Stimulated activated CD8-positive, alpha-beta memory T cell treated with anti-CD3 and anti-CD28 coated beads, Interleukin-7, amount 100 ng/mL, for 24 hours (primary cell): Measurements from ENCODE around the gene CEMIP2.
"Not testable (repeated sequence)": the region's sequence is repeated elsewhere in the genome, so short reads cannot be mapped to it uniquely, and the experiment has no call there.

Experiments
- DNase-seq: peaks from one replicate; pipeline ENCODE4 v3.0.0-alpha.2; 2020; ENCODE audit warnings: low read depth

CEMIP2 gene

DNA sequence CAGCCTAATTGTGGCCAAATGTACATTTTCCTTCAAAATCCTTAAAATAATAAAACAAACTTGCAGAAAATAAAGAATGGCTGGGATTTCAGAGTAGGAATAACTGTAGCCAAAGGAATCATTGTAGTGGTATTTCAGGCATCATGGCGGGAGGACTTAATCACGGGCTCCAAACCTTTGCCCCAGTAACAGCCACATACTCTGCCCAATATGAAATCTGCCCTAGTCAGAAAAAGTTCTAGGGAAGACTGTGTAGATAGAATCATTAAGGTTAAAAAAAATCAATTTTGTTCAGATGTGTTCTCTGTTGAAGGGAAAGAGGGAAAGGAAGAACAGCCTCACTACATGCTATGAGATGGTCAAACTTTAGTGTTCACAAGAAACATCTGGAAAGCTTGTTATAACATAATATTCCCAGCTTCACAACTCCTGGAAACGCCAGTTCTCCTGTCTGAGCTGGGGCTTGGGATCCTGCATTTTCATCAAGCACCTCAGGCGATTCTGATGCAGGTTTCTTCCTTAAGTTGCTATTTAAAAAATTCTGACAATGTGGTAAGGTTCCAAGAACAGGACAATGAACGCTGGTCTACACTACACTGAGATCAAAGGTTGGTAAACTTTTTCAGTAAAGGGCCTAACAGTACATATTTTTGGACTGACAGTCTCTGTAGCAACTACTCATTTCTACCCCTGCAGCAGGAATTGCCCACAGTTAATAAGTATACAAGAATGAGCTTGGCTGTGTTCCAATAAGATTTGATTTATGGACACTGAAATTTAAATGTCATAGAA, 87.9 kb downstream of the CEMIP2 start:
- DNase-seq = no peak

GRCh38 chr9:71678999-71679398, 89.3 kb downstream of the CEMIP2 start:
- no peak for DNase-seq

GRCh38 chr9:71677209-71677608, 91.1 kb downstream of the CEMIP2 start:
- DNase-seq = no peak

DNA sequence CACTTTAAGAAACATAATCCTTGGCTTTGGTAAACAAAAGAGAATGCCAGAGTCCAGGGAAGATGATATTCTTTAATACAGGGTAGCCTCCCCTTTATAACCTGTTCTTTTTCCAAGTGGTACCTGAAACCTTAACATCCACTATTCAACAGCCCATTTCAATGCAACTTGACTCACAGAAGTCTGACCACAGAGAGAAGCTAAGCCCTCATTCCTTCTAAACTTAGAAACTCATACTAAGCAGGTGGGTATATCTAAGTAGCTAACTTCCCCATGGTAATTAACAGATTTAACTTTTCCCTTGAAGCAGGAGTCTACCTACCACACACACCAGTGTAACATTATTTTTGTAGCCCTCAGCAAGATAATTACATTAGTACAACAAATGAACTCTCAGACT, 91.9 kb downstream of the CEMIP2 start:
- DNase-seq = no peak

DNA sequence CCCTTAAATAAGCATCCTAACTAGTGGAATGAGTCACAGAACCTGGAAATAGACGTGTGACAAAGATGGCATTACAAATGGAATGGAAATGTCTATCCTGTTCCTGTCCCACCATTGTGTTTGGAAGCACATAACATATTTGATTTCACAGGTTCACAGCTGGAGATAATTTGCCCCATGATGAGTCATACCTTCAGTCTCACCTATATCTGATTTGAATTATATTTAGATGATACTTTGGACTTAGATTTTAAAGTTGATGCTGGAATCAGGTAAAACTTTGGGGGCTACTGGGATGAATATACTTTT, 92.5 kb downstream of the CEMIP2 start:
- DNase-seq = no peak

DNA sequence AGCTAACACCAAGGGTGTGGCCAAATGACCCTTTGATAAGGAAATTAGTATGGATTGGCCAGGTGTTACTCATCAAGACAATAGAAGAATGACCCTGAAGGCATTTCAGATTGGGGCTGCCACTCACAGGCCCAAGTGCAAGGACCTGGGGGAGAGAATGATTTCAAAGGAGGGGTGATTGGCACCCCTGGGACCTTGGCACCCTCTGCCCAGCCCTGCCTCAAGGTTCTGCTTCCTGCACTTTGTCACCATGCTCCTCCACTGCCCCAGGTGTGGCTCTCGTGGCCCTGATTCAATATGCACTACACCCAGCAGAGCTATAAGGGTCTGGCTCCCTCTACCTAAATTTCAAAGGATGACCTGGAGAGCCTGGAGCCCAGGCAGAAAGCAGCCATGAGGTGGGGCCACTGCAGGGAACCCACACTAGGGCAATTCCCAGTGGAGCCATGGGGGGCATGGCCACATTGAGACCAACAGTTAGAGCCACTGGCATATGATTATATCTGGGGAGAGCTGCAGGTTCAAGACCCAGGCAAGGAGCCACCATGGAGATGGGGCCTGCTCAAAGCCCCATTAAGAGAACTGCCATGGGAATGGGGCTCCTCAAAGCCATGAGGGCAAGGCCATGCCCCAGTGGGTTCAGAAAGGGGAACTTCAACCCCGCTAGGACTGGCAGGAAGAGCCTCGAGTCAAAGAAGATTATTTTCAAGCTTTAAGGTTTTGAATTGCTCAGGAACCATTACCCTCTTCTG, 93.0 kb downstream of the CEMIP2 start:
- no peak for DNase-seq

DNA sequence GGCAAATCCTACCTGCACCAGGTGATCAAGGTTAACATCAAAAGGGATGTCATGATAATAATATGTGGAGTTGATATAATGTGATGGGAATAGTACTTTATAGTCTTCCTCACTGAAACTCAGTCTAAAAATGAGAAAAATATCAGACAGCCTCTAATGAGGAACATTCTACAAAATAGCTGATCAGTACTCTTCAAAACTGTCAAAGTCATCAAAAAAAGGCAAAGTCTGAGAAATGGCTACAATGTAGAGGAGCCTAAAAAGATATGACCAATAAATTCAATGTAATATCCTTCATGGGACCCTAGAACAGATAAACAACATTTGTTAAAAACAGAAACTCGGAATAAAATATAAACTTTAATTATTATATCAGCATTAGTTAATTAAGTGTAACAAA, 95.7 kb downstream of the CEMIP2 start:
- no peak for DNase-seq

- DNase-seq = no peak
Measured at GRCh38 chr9:71671289-71671688, 97.0 kb downstream of the CEMIP2 start.

- no peak for DNase-seq
Measured at GRCh38 chr9:71670121-71670520, 98.2 kb downstream of the CEMIP2 start.

DNA sequence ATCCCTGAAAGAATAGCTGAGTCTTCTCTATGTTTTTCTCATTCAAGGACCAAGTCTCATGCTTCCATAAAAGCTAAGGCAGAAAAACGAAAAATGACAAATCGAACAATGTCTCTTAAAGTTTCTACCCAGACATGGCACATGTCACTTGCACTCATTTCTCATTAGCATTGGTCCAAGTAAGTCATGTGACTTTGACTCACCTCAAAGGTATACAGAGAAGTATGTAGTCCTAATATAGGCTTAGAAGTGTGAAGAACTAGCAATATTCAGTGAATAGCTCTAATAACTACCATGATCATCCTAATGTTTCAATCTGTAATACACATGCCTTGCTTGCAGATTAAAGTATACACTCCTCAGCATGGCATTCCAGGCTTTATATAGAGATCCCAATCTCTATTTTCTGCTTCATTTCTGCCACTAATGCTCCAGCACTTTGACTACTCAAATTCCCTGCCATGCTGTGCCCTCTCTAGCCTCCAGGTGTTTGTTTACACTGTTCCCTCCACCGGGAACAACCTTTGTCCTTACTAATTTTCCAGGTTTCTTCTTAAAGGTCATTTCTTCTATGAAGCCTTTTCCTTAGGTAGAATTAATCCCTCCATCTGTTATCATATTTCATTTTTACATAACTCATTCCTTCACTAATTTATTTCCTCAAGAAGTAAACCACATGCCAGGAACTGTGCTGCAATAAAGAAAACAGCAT, 98.9 kb downstream of the CEMIP2 start:
- DNase-seq = no peak

DNA sequence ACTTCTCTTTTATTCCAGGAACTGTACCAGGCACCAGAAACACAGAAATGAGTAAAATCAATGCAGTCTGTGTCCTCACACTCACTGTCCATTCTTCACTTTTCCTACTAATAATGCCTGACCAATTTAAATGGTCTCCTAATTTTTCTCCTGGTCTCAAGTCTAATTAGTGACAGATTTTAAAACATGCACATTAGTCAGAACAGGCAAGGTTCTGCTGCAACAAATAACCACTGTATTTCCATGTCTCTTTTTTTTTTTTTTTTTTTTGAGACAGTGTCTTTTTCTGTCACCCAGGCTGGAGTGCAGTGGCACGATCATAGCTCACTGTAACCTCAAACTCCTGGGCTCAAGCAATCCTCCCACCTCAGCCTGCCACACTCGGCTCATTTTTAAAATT, 99.6 kb downstream of the CEMIP2 start:
- no peak for DNase-seq

GRCh38 chr9:71665247-71665646, 103.1 kb downstream of the CEMIP2 start:
- DNase-seq = no peak

GRCh38 chr9:71664566-71664965, 103.7 kb downstream of the CEMIP2 start:
- no peak for DNase-seq

GRCh38 chr9:71663931-71664459, 104.3 kb downstream of the CEMIP2 start:
- no peak for DNase-seq

DNA sequence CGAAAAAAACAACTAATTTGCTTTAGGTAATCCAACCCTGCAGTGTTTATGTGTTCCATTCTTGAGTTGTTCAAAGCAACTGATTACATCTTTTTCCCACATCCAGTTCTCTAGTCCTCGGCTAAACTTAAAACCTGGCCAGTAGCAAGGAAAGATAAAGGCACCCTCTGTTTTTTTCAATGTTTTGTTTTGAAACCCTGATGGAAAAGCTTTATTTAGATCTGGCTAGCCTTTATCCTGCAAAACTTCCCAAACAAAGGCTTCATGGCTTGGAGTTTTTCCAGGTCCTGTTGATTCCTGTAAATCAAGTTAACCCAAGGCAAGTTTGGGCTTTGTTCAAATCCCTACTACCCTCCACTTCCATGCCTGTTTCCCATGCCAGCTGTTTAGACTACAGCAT, 105.1 kb downstream of the CEMIP2 start:
- DNase-seq = no peak

DNA sequence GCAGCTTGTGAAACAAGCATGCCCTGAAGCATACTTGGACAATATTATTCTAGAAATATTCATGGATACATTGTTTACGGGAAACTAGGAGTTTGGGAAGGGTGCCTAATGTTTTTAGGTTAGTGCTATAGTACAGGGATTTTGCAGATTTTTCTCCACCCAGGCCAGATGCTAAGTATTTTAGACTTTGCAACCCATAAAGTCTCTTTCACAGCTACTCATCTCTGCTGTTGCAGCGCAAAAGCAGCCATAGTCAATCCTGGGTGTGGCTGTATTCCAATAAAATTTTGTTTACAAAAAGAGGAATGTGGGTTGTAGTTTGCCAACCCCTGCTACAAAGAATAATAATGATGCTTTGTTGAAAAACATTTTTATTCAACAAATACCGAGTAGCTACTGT, 106.2 kb downstream of the CEMIP2 start:
- no peak for DNase-seq

- not testable (repeated sequence) for DNase-seq
Measured at GRCh38 chr9:71657276-71657675, 111.0 kb downstream of the CEMIP2 start.

DNA sequence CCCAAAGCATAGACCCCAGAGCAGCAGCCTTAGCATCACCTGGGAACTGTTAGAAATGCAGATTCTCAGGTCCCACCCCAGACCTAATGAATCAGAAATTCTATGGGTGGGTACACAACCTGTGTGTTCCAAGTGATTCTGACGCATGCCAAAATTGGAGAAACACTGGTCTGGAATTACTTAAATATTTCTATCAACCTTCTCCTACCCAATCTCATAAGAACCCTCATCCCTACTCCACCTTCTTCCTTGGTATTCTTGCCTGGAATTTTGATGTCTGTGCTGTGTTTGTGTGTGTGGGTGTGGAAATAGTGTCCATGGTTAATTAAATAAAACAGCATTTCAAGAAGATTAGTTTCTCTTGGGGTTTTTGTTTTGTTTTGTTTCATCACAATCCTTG, 111.8 kb downstream of the CEMIP2 start:
- no peak for DNase-seq

DNA sequence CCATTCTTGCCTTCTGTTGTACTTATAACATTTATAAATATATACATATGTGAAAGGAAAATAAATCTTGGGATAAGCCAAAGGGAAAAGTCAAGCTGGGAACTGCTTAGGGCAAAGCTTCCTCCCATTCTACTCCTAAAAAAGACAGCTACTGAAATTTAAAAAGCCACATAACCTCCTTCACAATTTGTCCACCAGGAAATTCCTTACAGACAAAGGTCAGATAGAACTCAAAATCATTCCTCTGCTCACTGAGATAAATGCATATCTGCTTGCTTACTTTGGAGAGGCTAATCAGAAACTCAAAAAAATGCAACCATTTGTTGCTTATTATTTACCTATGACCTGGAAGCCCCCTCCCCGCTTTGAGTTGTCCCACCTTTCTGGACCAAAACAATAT, 112.5 kb downstream of the CEMIP2 start:
- DNase-seq = no peak

DNA sequence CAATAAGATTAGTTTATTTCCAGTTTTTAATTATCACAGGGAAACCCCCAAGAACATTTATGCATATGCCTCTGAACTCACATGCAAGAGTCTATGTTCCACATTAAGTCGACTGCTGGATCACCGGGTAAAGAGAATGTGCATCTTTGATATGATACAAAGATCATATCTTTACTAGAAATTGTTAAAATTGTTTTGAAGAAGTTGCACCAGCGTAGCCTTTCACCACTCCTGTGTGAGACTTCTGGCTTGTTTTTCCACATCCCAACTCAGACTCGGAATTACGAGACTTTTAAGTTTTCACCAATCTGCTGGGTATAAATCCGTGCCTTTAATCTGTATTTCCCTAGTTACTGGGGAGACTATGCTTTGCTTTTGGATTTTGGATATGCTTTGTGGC, 113.2 kb downstream of the CEMIP2 start:
- DNase-seq = no peak

DNA sequence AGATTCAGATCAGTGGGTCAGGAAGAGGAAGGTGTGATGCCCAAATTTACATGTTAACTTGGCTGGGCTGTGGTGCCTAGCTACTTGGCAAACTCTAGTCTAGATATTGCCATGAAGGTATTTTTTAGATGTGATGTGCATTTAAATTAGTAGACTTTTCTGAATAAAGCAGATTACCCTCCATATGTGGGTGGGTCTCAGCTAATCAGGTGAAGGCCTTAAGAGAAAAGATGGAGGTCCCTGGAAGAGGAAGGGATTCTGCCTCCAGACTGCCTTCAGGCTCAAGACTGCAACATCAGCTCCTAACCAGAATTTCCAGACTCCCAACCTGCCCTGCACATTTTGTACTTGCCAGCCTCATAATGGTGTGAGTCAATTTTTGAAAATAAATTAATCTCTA, 115.8 kb downstream of the CEMIP2 start:
- DNase-seq = no peak

DNA sequence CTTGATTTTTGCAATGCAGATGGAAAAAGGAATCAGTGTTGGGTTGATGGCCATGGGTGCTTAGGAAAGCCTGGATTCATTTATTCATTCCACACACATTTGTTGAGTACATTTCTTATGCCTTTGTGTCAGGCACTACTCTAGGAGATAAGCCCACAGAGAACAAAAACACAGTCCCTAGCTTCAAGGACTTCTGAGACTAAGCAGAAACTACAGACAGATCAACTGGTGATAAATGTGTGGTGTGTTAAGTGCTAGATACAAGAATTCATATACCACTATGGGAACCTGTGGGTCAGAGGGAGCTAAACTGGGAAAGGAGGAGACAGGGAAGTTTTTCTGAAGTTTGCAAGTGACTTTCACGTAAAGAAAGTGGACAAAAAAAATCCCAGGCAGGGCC, 119.9 kb downstream of the CEMIP2 start:
- DNase-seq = no peak

DNA sequence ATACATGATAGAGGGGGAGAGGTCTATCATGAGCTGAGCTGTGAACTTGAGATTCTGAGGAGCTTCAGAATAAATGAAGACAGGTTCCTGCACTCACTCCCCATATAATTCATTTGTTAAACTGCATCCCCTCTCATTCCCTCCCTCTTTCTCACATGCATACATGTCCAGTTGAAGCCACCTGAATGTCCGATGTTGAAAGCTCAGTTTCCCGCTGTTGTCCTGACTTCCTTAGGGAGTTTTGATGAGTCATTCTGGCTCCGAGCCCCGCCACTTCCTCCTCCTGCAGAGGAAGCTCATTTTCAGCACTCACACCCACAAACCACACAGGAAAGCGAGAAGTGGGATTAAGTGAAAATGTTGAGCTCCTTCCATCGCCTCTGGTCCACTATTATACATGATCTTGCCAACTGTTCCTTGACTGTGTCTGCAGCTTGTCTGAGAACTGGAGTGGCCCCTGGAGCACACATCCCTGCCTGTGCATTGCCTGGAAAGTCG, 121.2 kb downstream of the CEMIP2 start:
- DNase-seq = no peak
